ENCODE measurements around the gene PTPRD. TPM values are rescaled to one million over a fixed set of nuclear protein-coding genes. Genes with fewer than 3 reads are reported as not detected.

The PTPRD gene
- total and polyA plus RNA-seq, 9 of the 15 experiments (the other 6 are each of a cell fraction or from before 2014, with no cell fraction given), result 0.11 TPM; not detected in 8

DNA sequence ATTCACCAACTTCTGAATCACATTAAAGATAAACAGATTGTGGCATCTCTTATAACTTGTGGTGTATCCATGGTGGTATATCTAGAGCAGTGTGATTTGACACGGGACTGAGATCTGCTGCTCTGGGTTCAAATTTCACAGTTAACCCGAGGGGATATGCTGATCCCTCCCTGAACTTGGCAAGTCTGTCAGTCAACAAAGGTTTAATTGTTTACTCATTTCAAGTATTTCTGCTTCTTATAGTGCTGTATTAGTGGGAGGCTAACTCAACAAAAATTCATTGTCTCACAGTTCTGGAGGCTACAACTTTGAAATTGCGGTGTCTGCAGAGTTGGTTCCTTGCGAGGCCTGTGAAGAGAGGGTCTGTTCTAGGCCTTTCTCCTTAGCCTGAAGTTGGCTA is 1175.2 kb downstream of the PTPRD start:
- ChIA-PET POLR2A (no interaction called here), CTCF (ENCODE audit: low intra/inter-chr PET ratio) (no interaction called here)
- no peaks in the 10 kb centered on the region for H3K36me3 ChIP-seq (ENCODE audit: control insufficient read depth, insufficient read depth, low read length)
- FAIRE-seq (no peak), ATAC-seq (no peak), DNase-seq (ENCODE audit: extremely low read depth in 1 of 4, low spot score in 3 of 4) (no peak)
- H2AFZ ChIP-seq (ENCODE audit: low read depth, low read length), result no peak overlapping the region
- no TSS peak for BruUV-seq (replicated peaks)
- in situ Hi-C loops (cut with MboI) (no loop called here), intact Hi-C loops (cut with micrococcal nuclease) (no loop called here)
- no peak overlapping the region for H3K4me2 ChIP-seq (ENCODE audit: insufficient read depth, low read length)
- H3K9me1 ChIP-seq (ENCODE audit: control insufficient read depth, insufficient read depth, low read length), result no peaks in the 10 kb centered on the region
- no peaks in the 10 kb centered on the region for H3K4me1 ChIP-seq (replicated peaks in 1 of 2; ENCODE audit: control insufficient read depth in 2 of 2, insufficient read depth in 2 of 2, low read length in 2 of 2)
- no peak overlapping the region for H3K4me3 ChIP-seq
- H3K9ac ChIP-seq (ENCODE audit: insufficient read depth in 1 of 2, low read depth in 2 of 2, low read length in 2 of 2), result no peak overlapping the region
- H3K27ac ChIP-seq (ENCODE audit: extremely low read depth, low read depth, low read length), result no peak overlapping the region
- no peaks in the 10 kb centered on the region for H3K9me3 ChIP-seq (replicated peaks; ENCODE audit: control insufficient read depth, insufficient read depth, low read depth, low read length)
- no peaks in the 10 kb centered on the region for H4K20me1 ChIP-seq (replicated peaks; ENCODE audit: control insufficient read depth, insufficient read depth, low read length)
- TF ChIP-seq, protein P1, sequence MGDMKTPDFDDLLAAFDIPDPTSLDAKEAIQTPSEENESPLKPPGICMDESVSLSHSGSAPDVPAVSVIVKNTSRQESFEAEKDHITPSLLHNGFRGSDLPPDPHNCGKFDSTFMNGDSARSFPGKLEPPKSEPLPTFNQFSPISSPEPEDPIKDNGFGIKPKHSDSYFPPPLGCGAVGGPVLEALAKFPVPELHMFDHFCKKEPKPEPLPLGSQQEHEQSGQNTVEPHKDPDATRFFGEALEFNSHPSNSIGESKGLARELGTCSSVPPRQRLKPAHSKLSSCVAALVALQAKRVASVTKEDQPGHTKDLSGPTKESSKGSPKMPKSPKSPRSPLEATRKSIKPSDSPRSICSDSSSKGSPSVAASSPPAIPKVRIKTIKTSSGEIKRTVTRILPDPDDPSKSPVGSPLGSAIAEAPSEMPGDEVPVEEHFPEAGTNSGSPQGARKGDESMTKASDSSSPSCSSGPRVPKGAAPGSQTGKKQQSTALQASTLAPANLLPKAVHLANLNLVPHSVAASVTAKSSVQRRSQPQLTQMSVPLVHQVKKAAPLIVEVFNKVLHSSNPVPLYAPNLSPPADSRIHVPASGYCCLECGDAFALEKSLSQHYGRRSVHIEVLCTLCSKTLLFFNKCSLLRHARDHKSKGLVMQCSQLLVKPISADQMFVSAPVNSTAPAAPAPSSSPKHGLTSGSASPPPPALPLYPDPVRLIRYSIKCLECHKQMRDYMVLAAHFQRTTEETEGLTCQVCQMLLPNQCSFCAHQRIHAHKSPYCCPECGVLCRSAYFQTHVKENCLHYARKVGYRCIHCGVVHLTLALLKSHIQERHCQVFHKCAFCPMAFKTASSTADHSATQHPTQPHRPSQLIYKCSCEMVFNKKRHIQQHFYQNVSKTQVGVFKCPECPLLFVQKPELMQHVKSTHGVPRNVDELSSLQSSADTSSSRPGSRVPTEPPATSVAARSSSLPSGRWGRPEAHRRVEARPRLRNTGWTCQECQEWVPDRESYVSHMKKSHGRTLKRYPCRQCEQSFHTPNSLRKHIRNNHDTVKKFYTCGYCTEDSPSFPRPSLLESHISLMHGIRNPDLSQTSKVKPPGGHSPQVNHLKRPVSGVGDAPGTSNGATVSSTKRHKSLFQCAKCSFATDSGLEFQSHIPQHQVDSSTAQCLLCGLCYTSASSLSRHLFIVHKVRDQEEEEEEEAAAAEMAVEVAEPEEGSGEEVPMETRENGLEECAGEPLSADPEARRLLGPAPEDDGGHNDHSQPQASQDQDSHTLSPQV (IDR thresholded peaks at IDR 0.05), result no peak
- TF ChIP-seq GATAD2B (IDR thresholded peaks at IDR 0.05; ENCODE audit: borderline replicate concordance) (no peak), ZNF165 (CRISPR knock-in tag; IDR thresholded peaks at IDR 0.05; ENCODE audit: borderline replicate concordance) (no peak), ZNF696 (CRISPR knock-in tag; conservative IDR thresholded peaks at IDR 0.05) (no peak), NFRKB (IDR thresholded peaks at IDR 0.05; ENCODE audit: low read depth) (no peak), DMBX1 (CRISPR knock-in tag; IDR thresholded peaks at IDR 0.05; ENCODE audit: borderline replicate concordance) (no peak), HINFP (tag; conservative IDR thresholded peaks at IDR 0.05; ENCODE audit: low read depth) (no peak), ZBED1 (IDR thresholded peaks at IDR 0.05) (no peak), FOXJ3 (CRISPR knock-in tag; IDR thresholded peaks at IDR 0.05) (no peak), TRIM25 (IDR thresholded peaks at IDR 0.05; ENCODE audit: borderline replicate concordance) (no peak), NFE2 (IDR thresholded peaks at IDR 0.05; ENCODE audit: low read depth) (no peak), U2AF2 (optimal IDR thresholded peaks at IDR 0.05; ENCODE audit: low read depth, low read length) (no peak), NFATC3 (IDR thresholded peaks at IDR 0.05) (no peak), CSDE1 (IDR thresholded peaks at IDR 0.05) (no peak)
- TF ChIP-seq, protein P2, sequence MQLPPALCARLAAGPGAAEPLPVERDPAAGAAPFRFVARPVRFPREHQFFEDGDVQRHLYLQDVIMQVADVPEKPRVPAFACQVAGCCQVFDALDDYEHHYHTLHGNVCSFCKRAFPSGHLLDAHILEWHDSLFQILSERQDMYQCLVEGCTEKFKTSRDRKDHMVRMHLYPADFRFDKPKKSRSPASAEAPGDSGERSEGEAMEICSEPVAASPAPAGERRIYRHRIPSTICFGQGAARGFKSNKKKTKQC (CRISPR knock-in tag; IDR thresholded peaks at IDR 0.05), result no peak
- no peaks in the 10 kb centered on the region for H3K27me3 ChIP-seq (ENCODE audit: control insufficient read depth in 2 of 2, insufficient read depth in 2 of 2, low read length in 2 of 2)
- WGBS (ENCODE audit: insufficient coverage, low coverage, missing lambda C conversion rate), result 0% methylated on average over 4 of the region's 4 CpGs
- H3K79me2 ChIP-seq (ENCODE audit: control insufficient read depth, insufficient read depth, low read length), result no peaks in the 10 kb centered on the region
